Lung (tissue), 12 donors: Measurements from ENCODE around the gene FBXW12. TPM values are rescaled to one million over a fixed set of nuclear protein-coding genes. Genes with fewer than 3 reads are reported as not detected.

Source experiments
- ATAC-seq: fragments of 200-7000 bp; cut with Tn5 transposase; one replicate; pipeline ENCODE4 v1.9.1; 2020; ENCODE audit warnings: moderate number of reproducible peaks; ENCODE audit not compliant: insufficient read depth, low FRiP score
- DNase-seq, 3 donors: peaks; one replicate each; pipeline ENCODE4 v3.0.0-alpha.2; 2013 to 2017
- H3K27ac ChIP-seq, 2 donors: one replicate each; pipeline ENCODE4 v1.5.1; 2013; ENCODE audit warnings: mild to moderate bottlenecking in 2 of 2, moderate library complexity in 2 of 2, control low read depth in 1 of 2, inconsistent platforms in 1 of 2, low read depth in 1 of 2, low read length in 1 of 2
- H3K27me3 ChIP-seq, 3 donors: one replicate each; pipeline ENCODE4 v1.5.1; 2013; ENCODE audit warnings: low read length in 2 of 3; ENCODE audit not compliant: control insufficient read depth in 3 of 3, insufficient read depth in 3 of 3
- H3K36me3 ChIP-seq, 4 donors: one replicate each; pipeline ENCODE4 v1.5.1; 2013; ENCODE audit warnings: low read length in 4 of 4, mild to moderate bottlenecking in 1 of 4, moderate library complexity in 1 of 4; ENCODE audit not compliant: control insufficient read depth in 4 of 4, insufficient read depth in 4 of 4
- H3K4me1 ChIP-seq, 5 donors: one replicate each; pipeline ENCODE4 v1.5.1; 2013; ENCODE audit warnings: low read length in 5 of 5, mild to moderate bottlenecking in 2 of 5, moderate library complexity in 1 of 5; ENCODE audit not compliant: control insufficient read depth in 5 of 5, insufficient read depth in 5 of 5
- H3K4me3 ChIP-seq: one replicate; pipeline ENCODE4 v1.5.1; 2013; ENCODE audit warnings: mild to moderate bottlenecking, control low read depth, moderate library complexity
- H3K9ac ChIP-seq, 2 donors: one replicate each; pipeline ENCODE4 v1.5.1; 2013; ENCODE audit warnings: low read length in 2 of 2, control low read depth in 1 of 2; ENCODE audit not compliant: insufficient read depth in 1 of 2
- H3K9me3 ChIP-seq, 4 donors: one replicate each; pipeline ENCODE4 v1.5.1; 2013; ENCODE audit warnings: low read length in 3 of 4, mild to moderate bottlenecking in 1 of 4, moderate library complexity in 1 of 4; ENCODE audit not compliant: control insufficient read depth in 4 of 4, insufficient read depth in 3 of 4
- CTCF ChIP-seq: IDR thresholded peaks from 2 replicates; pipeline ENCODE4 v1.5.1; 2012; ENCODE audit warnings: mild to moderate bottlenecking; ENCODE audit errors: control extremely low read depth, extremely low read depth
- WGBS, 2 donors: extraction: QIAGEN DNeasy Blood & Tissue Kit; methylation state at CpG; one replicate each; pipeline ENCODE4 v1.1.7; 2013; 5-methylcytosine and 5-hydroxymethylcytosine counted together
- polyA plus RNA-seq, 2 donors: library from polyadenylated mRNA; stranded (reverse); fragments of 200-250 nt; gene quantifications; one replicate each; pipeline ENCODE4 v1.2.1, GENCODE V29; 2013
- total RNA-seq, 2 donors: library from RNA; depleted of rRNA in 1 of 2; stranded (reverse); fragments of >200 nt in 1 of 2; gene quantifications; one replicate each; pipeline ENCODE4 v1.2.1, GENCODE V29; 2014 to 2021
- donor health status: control.
- donor health status: control.
- donor health status: Bipolar disorder and iron deficiency.
- donor health status: healthy.
- donor health status: DM: yes; HTN: yes; CAD: no.

The FBXW12 gene
- total and polyA plus RNA-seq, 4 donors, result not detected

DNA sequence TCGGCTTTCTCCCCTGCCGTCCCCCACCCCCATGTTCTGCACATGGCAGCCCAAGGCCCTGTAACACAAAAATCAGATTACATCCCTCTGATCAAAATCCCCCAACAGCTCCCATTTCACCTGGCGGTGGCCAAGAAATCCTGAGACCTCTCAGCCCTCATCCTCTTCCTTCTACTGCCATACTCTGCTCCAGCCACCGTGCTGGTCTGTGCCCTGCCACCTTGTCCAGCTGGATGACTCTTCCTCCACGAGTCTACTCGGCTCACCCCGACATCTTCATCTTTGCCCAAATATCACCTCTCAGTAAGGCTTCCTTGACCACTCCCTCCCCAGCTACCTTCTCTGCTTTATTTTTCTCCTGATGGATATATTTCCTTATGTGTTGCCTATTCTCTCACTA lies 64.8 kb downstream of the FBXW12 start:
- Histone ChIP-seq H3K27me3 (no peaks in the 10 kb centered on the region), H3K27ac (no peak overlapping the region), H3K9ac (no peak overlapping the region), H3K4me3 (no peak overlapping the region), H3K9me3 (no peaks in the 10 kb centered on the region), H3K4me1 (peaks cover 0 to 12% (median 4%) of the 10 kb centered on the region in 5 donors), H3K36me3 (peaks cover 0 to 19% (median 17%) of the 10 kb centered on the region in 4 donors)
- no peak for TF ChIP-seq CTCF
- DNase-seq (no peak), ATAC-seq (no peak)
- 88 to 93% methylated on average over 7 of the region's 7 CpGs for WGBS, 2 donors

GRCh38 chr3:48437812-48438211 lies 65.8 kb downstream of the FBXW12 start:
- DNase-seq (no peak), ATAC-seq (no peak)
- Histone ChIP-seq H3K9ac (no peak overlapping the region), H3K4me3 (no peak overlapping the region), H3K27me3 (no peaks in the 10 kb centered on the region), H3K4me1 (peaks cover 0 to 12% (median 4%) of the 10 kb centered on the region in 5 donors), H3K36me3 (peaks cover 0 to 17% (median 14%) of the 10 kb centered on the region in 4 donors), H3K27ac (no peak overlapping the region), H3K9me3 (no peaks in the 10 kb centered on the region)
- TF ChIP-seq CTCF, result no peak
- 79 to 84% methylated on average over 4 of the region's 4 CpGs for WGBS, 2 donors

- Histone ChIP-seq H3K9me3 (no peaks in the 10 kb centered on the region), H3K27me3 (no peaks in the 10 kb centered on the region), H3K36me3 (peaks cover 0 to 13% (median 7%) of the 10 kb centered on the region in 4 donors), H3K4me3 (peak within 1 kb of the TSS; percentile 73), H3K9ac (peak within 1 kb of the TSS; percentile 64 to 86), H3K4me1 (peaks cover 0 to 12% (median 1%) of the 10 kb centered on the region in 5 donors), H3K27ac (peak within 1 kb of the TSS; percentile 89 to 99)
- 0 to 1% methylated on average over 54 of the region's 54 CpGs for WGBS, 2 donors
- DNase-seq, result peak; percentile 97 to 98 (median 98)
- ATAC-seq, result peak; percentile 97
- TF ChIP-seq CTCF, result no peak
These were observed 68.0 kb downstream of the FBXW12 start, which contains the start of the genes CCDC51 and TMA7 for GRCh38 chr3:48439820-48440589. Gene CCDC51, minus strand, starts transcription at chr3:48440119. Its CDS starts 4,991 bp downstream, at chr3:48435128. Gene TMA7, plus strand, starts transcription at chr3:48440257. Its CDS starts 40 bp downstream, at chr3:48440297.
